SK-N-MC (cell line): ENCODE data around the gene PTGER1.

Experiments used
- EZH2 ChIP-seq: fragments of 200-600 bp; sonication (generic); IDR thresholded peaks from one replicate; pipeline ENCODE4 v1.6.1; 2017; ENCODE audit warnings: antibody characterized with exemption
- FOXP2 ChIP-seq: optimal IDR thresholded peaks from 2 replicates; pipeline ENCODE3; 2011; ENCODE audit warnings: mild to moderate bottlenecking, moderate library complexity; ENCODE audit not compliant: insufficient read depth; ENCODE audit errors: extremely low read length, control extremely low read depth
- POLR2AphosphoS5 ChIP-seq: IDR thresholded peaks from 2 replicates; pipeline ENCODE4 v1.6.1; 2012; ENCODE audit warnings: mild to moderate bottlenecking, low read depth, low read length, borderline replicate concordance

DNA sequence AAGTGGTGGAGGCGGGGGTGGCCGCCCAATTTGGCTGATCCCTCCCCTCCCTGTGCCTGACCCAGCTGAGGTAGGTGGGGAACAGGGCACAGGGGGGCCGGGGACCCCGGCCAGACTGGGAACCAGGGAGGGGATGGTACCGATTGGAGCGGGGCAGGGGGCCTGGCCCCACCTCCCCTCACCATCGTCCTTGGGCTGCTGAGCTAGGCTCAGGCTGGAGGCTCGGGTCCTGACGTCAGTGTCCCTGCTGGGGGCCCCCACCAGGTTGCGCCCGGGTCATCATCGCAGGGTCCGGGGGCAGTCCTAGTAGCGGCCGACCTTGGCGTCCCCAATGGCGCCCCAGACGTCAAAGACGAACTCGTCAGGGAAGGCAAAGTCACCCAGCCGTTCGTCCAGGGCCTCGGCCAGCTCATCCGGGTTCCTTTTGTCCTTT lies 3.0 kb upstream of the PTGER1 start:
- TF ChIP-seq EZH2 (no peak), POLR2AphosphoS5 (no peak), FOXP2 (no peak)
